GM12872 (cell line): ENCODE results near the gene ULK4.

Experiments used
- TF ChIP-seq, protein P1 (sequence below): IDR thresholded peaks from 3 replicates; pipeline ENCODE4 v1.5.1; 2011; ENCODE audit warnings: low read depth, mild to moderate bottlenecking, low read length, moderate library complexity; ENCODE audit not compliant: insufficient read depth

The ULK4 gene

DNA sequence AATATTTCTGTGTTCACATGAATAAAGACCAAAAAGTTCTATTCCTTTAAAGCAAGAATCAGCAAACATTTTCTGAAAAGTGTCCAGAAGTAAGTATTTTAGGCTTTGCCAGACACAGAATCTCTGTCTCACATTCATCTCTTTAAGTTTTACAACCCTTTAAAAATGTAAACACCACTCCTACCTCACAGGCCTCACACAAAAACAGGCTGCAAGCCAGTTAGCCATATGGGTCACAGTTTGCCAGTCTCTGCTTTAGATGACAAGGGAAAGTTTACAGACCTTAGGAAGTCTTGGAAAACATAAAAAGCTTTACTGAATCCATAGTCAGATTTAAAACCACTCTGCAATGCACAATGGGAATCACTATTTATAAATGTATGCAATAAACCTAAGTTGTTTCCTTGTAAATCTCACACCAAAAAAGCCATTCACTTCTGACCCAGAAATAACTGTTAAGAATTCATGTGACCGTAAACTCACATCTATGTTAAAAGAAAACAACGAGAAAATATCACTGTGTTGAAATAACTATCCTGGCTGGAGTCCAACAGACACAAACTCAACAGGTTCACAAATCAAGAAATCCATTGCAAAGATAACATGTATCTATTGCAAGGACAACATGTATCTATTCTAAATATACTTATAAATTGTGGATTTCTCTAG, 308.2 kb downstream of the ULK4 start:
- TF ChIP-seq, protein P1, sequence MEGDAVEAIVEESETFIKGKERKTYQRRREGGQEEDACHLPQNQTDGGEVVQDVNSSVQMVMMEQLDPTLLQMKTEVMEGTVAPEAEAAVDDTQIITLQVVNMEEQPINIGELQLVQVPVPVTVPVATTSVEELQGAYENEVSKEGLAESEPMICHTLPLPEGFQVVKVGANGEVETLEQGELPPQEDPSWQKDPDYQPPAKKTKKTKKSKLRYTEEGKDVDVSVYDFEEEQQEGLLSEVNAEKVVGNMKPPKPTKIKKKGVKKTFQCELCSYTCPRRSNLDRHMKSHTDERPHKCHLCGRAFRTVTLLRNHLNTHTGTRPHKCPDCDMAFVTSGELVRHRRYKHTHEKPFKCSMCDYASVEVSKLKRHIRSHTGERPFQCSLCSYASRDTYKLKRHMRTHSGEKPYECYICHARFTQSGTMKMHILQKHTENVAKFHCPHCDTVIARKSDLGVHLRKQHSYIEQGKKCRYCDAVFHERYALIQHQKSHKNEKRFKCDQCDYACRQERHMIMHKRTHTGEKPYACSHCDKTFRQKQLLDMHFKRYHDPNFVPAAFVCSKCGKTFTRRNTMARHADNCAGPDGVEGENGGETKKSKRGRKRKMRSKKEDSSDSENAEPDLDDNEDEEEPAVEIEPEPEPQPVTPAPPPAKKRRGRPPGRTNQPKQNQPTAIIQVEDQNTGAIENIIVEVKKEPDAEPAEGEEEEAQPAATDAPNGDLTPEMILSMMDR, result no peak

DNA sequence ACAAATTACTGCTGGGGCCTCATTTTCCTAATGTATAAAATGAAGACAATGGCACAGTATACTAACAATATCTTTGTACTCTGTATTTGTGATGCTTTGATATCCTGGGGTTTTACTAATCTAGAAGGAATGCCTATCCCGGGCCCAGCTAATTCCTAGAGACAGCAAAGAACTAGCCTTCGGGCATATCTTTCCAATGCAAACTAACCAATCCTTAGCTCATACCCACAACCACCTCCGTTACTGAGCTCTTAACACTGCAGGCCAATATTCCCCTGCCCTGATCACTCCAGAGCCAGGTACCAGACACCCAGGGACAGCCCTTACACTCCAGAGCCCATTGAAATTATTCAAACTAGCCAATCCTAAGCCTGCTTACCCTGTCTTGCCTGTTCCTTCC, 309.0 kb downstream of the ULK4 start:
- TF ChIP-seq, protein P1, result no peak

DNA sequence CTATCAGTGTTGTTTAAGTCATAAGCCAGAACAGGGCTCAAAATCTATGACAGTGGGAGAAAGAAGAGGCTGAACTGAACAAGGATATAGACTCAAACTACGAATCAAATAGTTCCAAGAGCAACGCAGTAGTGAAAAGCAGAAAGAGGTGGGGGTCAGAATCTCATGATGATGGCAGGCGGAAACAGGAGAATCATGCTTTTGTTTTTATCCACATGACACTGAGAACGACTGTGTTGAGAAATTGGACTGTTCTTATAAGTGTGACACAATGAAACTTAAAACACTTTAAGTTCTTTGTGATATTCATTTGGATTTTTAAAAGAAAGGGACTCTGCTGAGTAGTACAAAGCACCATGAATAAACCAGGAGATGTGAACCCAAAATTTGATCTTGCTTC, 309.4 kb downstream of the ULK4 start:
- TF ChIP-seq, protein P1, result no peak

DNA sequence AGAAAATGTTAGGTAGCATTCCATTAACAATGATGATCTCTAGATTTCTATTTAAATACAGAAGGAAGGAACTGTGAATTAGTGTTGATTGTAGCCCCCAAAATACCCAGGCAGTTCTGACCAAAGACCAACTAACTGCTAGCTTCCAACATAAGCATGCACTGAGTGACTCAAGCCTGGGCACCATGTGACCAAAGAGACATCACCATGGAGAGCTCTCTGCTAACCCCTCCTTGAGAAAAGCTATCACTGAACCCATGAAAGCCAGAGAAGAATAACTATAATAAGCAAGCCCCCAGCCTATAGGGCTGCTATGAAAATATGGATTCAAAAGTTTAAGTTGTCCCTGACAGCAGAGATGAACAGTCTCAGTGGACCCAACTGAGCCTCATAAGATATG, 310.2 kb downstream of the ULK4 start:
- TF ChIP-seq, protein P1, result no peak

DNA sequence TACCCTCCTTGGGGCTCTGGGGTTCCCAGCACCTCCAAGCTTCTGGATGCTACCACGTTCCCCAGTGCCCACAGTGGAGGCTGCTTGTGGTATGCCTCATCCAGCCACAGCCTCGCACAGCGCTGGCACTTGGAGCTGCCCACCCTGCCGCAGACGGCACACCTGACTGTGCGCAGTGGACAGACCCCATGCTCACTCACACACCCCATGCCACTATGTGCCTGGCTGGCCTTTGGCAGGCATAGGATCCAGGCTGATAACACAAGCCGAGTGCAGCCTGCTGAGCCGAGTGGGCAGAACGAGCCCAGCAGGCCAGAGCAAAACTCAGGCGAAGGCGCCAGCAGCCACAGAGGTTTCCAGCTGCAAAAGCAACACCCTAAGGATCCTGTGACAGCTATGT, 311.5 kb downstream of the ULK4 start:
- TF ChIP-seq, protein P1, result no peak

DNA sequence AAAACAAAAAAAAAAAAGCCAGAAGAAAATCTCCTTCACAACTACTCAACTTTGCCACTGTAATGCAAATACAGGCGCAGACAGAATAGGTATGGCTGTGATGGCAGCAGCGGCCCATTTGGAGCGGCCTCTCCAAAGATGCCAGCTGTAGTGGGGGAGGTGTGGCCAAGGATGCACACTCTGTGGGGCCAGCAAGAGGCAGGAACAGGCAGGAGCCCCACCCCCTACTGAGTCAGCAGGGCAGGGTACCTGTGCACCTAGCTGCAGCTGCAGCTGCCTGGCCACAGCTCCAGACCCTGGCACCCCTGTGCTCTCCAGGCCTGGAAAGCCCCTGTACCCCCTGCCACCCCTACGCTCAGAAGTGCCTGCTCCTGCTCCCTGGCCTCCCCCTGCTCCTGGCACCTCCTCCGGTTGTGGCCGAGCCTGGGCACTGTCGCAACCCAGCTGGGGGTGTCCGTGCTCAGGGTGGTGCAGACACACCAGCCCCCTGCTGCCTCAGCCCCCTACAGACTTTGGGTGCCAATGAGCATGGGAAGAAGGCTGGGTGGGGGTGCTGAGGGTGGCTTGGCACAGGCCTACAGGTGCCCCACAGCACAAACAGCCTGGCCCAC, 312.7 kb downstream of the ULK4 start:
- TF ChIP-seq, protein P1, result no peak

DNA sequence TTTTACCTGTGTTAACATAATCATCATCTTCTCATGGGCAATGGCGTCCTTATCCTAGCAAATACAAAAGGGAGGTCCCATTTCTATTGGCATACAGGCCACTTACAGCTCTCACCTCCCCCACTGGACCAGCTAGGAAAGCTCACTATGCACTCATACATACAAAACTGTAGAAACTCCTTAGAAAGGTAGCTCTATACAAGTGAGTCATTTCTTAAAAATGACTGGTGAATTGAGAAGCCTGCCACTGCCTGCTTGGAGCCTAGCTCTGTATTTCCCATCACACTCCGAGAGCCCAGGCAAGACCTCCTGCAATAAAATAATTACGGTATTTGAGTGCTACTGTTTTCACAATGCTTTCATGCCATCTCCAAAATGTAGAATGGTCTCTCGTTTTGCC, 321.8 kb downstream of the ULK4 start:
- TF ChIP-seq, protein P1, result no peak

DNA sequence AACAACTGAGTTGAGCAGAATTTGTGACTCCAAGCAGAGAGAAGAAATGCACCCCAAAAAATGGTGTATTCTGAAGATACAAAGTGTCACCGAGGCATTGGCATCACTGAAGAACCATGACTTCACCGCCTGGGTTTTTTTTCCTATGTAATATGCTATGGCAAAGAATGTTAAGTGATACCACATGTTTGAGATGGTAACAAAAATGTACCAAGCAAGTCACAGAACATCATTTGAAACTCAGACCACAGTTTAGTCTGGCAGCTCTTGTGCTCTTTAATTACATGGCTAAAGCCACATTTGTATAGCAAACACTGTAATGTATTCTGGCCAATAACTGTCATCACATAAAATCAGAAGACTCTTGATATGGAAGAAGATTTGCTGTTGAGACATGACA, 323.5 kb downstream of the ULK4 start:
- TF ChIP-seq, protein P1, result no peak
